H9 (cell line): ENCODE data around the gene LMLN. TPM values are rescaled to one million over a fixed set of nuclear protein-coding genes. Genes with fewer than 3 reads are reported as not detected.
A peak's percentile ranks its signal among the peaks of the same experiment; 100 is the strongest.

ENCODE experiments used
- DNase-seq: peaks from one replicate; pipeline ENCODE4 v3.0.0-alpha.2; 2017
- H2AFZ ChIP-seq: one replicate; pipeline ENCODE4 v1.6.1; 2013; ENCODE audit warnings: mild to moderate bottlenecking, low read length, control low read depth, moderate library complexity
- H2AK5ac ChIP-seq: 2 replicates; pipeline ENCODE4 v1.6.1; 2013; ENCODE audit warnings: low read length, control low read depth, mixed read lengths; ENCODE audit not compliant: insufficient read length
- H2BK120ac ChIP-seq: one replicate; pipeline ENCODE4 v1.6.1; 2013; ENCODE audit warnings: low read depth, mild to moderate bottlenecking, low read length, control low read depth, inconsistent platforms; ENCODE audit not compliant: poor library complexity, severe bottlenecking
- H2BK12ac ChIP-seq: 2 replicates; pipeline ENCODE4 v1.6.1; 2013; ENCODE audit warnings: low read length, control low read depth, mixed read lengths, low read depth; ENCODE audit not compliant: insufficient read length
- H2BK15ac ChIP-seq: 2 replicates; pipeline ENCODE4 v1.6.1; 2013; ENCODE audit warnings: low read depth, low read length, control low read depth
- H2BK20ac ChIP-seq: one replicate; pipeline ENCODE4 v1.6.1; 2013; ENCODE audit warnings: low read depth, mild to moderate bottlenecking, low read length, control low read depth, inconsistent platforms; ENCODE audit not compliant: poor library complexity, severe bottlenecking
- H2BK5ac ChIP-seq: 2 replicates; pipeline ENCODE4 v1.6.1; 2013; ENCODE audit warnings: low read length, control low read depth, mixed read lengths; ENCODE audit not compliant: insufficient read length
- H3K14ac ChIP-seq: 2 replicates; pipeline ENCODE4 v1.6.1; 2013; ENCODE audit warnings: low read length, control low read depth; ENCODE audit not compliant: insufficient read depth
- H3K18ac ChIP-seq: 2 replicates; pipeline ENCODE4 v1.6.1; 2013; ENCODE audit warnings: low read depth, mild to moderate bottlenecking, mixed read lengths, low read length, control low read depth; ENCODE audit not compliant: insufficient read length
- H3K23ac ChIP-seq: 2 replicates; pipeline ENCODE4 v1.6.1; 2013; ENCODE audit warnings: low read length, control low read depth, mixed read lengths, low read depth; ENCODE audit not compliant: insufficient read length
- H3K23me2 ChIP-seq: 2 replicates; pipeline ENCODE4 v1.6.1; 2013; ENCODE audit warnings: low read depth, mild to moderate bottlenecking, mixed read lengths, low read length, control low read depth; ENCODE audit not compliant: insufficient read length, poor library complexity, severe bottlenecking
- H3K27ac ChIP-seq: 2 replicates; pipeline ENCODE4 v1.5.1; 2013; ENCODE audit warnings: low read length, control low read depth, mixed read lengths, low read depth; ENCODE audit not compliant: insufficient read length
- H3K27me3 ChIP-seq: 2 replicates; pipeline ENCODE4 v1.6.1; 2013; ENCODE audit warnings: low read length, control low read depth, inconsistent platforms; ENCODE audit not compliant: insufficient read depth
- H3K4ac ChIP-seq: 2 replicates; pipeline ENCODE4 v1.6.1; 2013; ENCODE audit warnings: low read depth, mild to moderate bottlenecking, control low read depth, inconsistent platforms, low read length, moderate library complexity
- H3K4me1 ChIP-seq: 2 replicates; pipeline ENCODE4 v1.6.1; 2013; ENCODE audit warnings: low read length, control low read depth, inconsistent platforms; ENCODE audit not compliant: insufficient read depth
- H3K4me2 ChIP-seq: 2 replicates; pipeline ENCODE4 v1.6.1; 2013; ENCODE audit warnings: low read length, control low read depth, mixed read lengths; ENCODE audit not compliant: insufficient read length, insufficient read depth
- H3K56ac ChIP-seq: 2 replicates; pipeline ENCODE4 v1.6.1; 2013; ENCODE audit warnings: low read depth, mild to moderate bottlenecking, mixed read lengths, low read length, control low read depth; ENCODE audit not compliant: insufficient read length
- H3K79me1 ChIP-seq: 2 replicates; pipeline ENCODE4 v1.6.1; 2013; ENCODE audit warnings: low read depth, mild to moderate bottlenecking, moderate library complexity, low read length, control low read depth, inconsistent platforms; ENCODE audit not compliant: insufficient read depth, poor library complexity, severe bottlenecking
- H3K79me2 ChIP-seq: 2 replicates; pipeline ENCODE4 v1.6.1; 2013; ENCODE audit warnings: low read length, control low read depth, inconsistent platforms; ENCODE audit not compliant: insufficient read depth
- H3K9ac ChIP-seq: 2 replicates; pipeline ENCODE4 v1.6.1; 2013; ENCODE audit warnings: low read length, control low read depth, mixed read lengths; ENCODE audit not compliant: insufficient read length; ENCODE audit errors: extremely low read depth
- H3K9me3 ChIP-seq: one replicate; pipeline ENCODE4 v1.6.1; 2013; ENCODE audit warnings: low read depth, low read length, inconsistent platforms; ENCODE audit not compliant: control insufficient read depth
- H3T11ph ChIP-seq: one replicate; pipeline ENCODE4 v1.6.1; 2013; ENCODE audit warnings: mild to moderate bottlenecking, low read length, control low read depth, inconsistent platforms
- H4K20me1 ChIP-seq: one replicate; pipeline ENCODE4 v1.6.1; 2013; ENCODE audit not compliant: control insufficient read depth, insufficient read length, insufficient read depth
- H4K5ac ChIP-seq: 2 replicates; pipeline ENCODE4 v1.6.1; 2013; ENCODE audit warnings: low read depth, mild to moderate bottlenecking, mixed read lengths, low read length, control low read depth; ENCODE audit not compliant: insufficient read length
- H4K8ac ChIP-seq: replicated peaks from 2 replicates; pipeline ENCODE4 v1.6.1; 2013; ENCODE audit warnings: low read length, control low read depth, mixed read lengths, low read depth; ENCODE audit not compliant: insufficient read length
- H4K91ac ChIP-seq: 2 replicates; pipeline ENCODE4 v1.6.1; 2013; ENCODE audit warnings: low read depth, mild to moderate bottlenecking, moderate library complexity, mixed read lengths, low read length, control low read depth; ENCODE audit not compliant: insufficient read length
- H3K27ac Mint-ChIP-seq, 3 experiments: 2 replicates in 2 of 3; 3 replicates in 1 of 3; pipeline ENCODE4 v1.8.0; 2020 to 2021; ENCODE audit warnings: mixed read lengths in 3 of 3, mild to moderate bottlenecking in 1 of 3, moderate library complexity in 1 of 3
- H3K27me3 Mint-ChIP-seq: 2 replicates; pipeline ENCODE4 v1.8.0; 2021; ENCODE audit warnings: low read depth, mild to moderate bottlenecking, moderate library complexity, mixed read lengths
- H3K36me3 Mint-ChIP-seq, 3 experiments: 2 replicates in 2 of 3; 3 replicates in 1 of 3; pipeline ENCODE4 v1.8.0; 2020 to 2021; ENCODE audit warnings: low read depth in 3 of 3, mixed read lengths in 3 of 3; ENCODE audit not compliant: insufficient read depth in 1 of 3
- H3K4me1 Mint-ChIP-seq, 2 experiments: 2 replicates each; pipeline ENCODE4 v1.8.0; 2020; ENCODE audit warnings: mixed read lengths in 2 of 2
- H3K4me3 Mint-ChIP-seq, 2 experiments: 2 replicates in 1 of 2; 3 replicates in 1 of 2; pipeline ENCODE4 v1.8.0; 2020 to 2021; ENCODE audit warnings: mild to moderate bottlenecking in 2 of 2, mixed read lengths in 2 of 2, moderate library complexity in 1 of 2
- H3K9me3 Mint-ChIP-seq, 2 experiments: 2 replicates in 1 of 2; 3 replicates in 1 of 2; pipeline ENCODE4 v1.8.0; 2020; ENCODE audit warnings: mild to moderate bottlenecking in 2 of 2, mixed read lengths in 2 of 2, moderate library complexity in 1 of 2
- WGBS: extraction: QIAGEN DNeasy Blood & Tissue Kit; methylation state at CpG from one replicate; pipeline ENCODE4 v1.1.7; 2013; ENCODE audit warnings: missing lambda C conversion rate, low lambda C conversion rate, mixed read lengths; ENCODE audit not compliant: insufficient read length; ENCODE audit errors: extremely low coverage; 5-methylcytosine and 5-hydroxymethylcytosine counted together
- total RNA-seq: library from RNA; stranded (reverse); gene quantifications from 2 replicates; pipeline ENCODE4 v1.2.1, GENCODE V29; 2021
- TF ChIP-seq, protein P1 (sequence below): fragments of 200-600 bp; sonication (generic); conservative IDR thresholded peaks from 3 replicates; pipeline ENCODE4 v1.8.0; 2021; ENCODE audit warnings: antibody characterized with exemption, mild to moderate bottlenecking

LMLN gene
- total RNA-seq, 1 experiment from 2014 or later = 3.8 TPM

GRCh38 chr3:197949778-197950676 lies 10.0 kb upstream of the LMLN start, which contains the start of gene RPL35A:
Gene RPL35A, plus strand, starts transcription at chr3:197950190. Its CDS starts 778 bp downstream, at chr3:197950968.
- peak within 1 kb of the TSS; percentile 99 for H4K5ac ChIP-seq
- H3K4me1 Mint-ChIP-seq = peaks cover 27 to 42% of the 10 kb centered on the region in 2 experiments
- H3K23me2 ChIP-seq = peaks cover 10% of the 10 kb centered on the region
- TF ChIP-seq, protein P1, sequence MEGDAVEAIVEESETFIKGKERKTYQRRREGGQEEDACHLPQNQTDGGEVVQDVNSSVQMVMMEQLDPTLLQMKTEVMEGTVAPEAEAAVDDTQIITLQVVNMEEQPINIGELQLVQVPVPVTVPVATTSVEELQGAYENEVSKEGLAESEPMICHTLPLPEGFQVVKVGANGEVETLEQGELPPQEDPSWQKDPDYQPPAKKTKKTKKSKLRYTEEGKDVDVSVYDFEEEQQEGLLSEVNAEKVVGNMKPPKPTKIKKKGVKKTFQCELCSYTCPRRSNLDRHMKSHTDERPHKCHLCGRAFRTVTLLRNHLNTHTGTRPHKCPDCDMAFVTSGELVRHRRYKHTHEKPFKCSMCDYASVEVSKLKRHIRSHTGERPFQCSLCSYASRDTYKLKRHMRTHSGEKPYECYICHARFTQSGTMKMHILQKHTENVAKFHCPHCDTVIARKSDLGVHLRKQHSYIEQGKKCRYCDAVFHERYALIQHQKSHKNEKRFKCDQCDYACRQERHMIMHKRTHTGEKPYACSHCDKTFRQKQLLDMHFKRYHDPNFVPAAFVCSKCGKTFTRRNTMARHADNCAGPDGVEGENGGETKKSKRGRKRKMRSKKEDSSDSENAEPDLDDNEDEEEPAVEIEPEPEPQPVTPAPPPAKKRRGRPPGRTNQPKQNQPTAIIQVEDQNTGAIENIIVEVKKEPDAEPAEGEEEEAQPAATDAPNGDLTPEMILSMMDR = no peak
- H3K27me3 Mint-ChIP-seq = no peaks in the 10 kb centered on the region; the same call in 1 of the 2 replicates
- H3T11ph ChIP-seq = no peak within 1 kb of the TSS
- H3K9ac ChIP-seq = peak within 1 kb of the TSS; percentile 100
- peak within 1 kb of the TSS; percentile 97 for H3K14ac ChIP-seq
- no peaks in the 10 kb centered on the region for H4K20me1 ChIP-seq
- H3K4me2 ChIP-seq = peak within 1 kb of the TSS; percentile 64
- peak within 1 kb of the TSS; percentile 95 for H3K18ac ChIP-seq
- no peak within 1 kb of the TSS for H2BK15ac ChIP-seq
- no peaks in the 10 kb centered on the region for H3K9me3 ChIP-seq
- H2AFZ ChIP-seq = no peak within 1 kb of the TSS
- peak within 1 kb of the TSS; percentile 98 to 99 for H3K4me3 Mint-ChIP-seq
- no peaks in the 10 kb centered on the region for H3K27me3 ChIP-seq
- WGBS = no CpG with 5 or more reads among the region's 36 CpGs
- peak within 1 kb of the TSS; percentile 99 for H4K8ac ChIP-seq
- H2AK5ac ChIP-seq = peak within 1 kb of the TSS; percentile 70
- H2BK20ac ChIP-seq = no peak within 1 kb of the TSS
- H3K36me3 Mint-ChIP-seq = peaks cover 46 to 49% (median 46%) of the 10 kb centered on the region in 3 experiments
- DNase-seq = peak; percentile 84
- no peak within 1 kb of the TSS for H3K23ac ChIP-seq
- H2BK12ac ChIP-seq = no peak within 1 kb of the TSS
- H3K4me1 ChIP-seq = no peaks in the 10 kb centered on the region
- H3K27ac ChIP-seq = peak within 1 kb of the TSS; percentile 91
- peaks cover 11% of the 10 kb centered on the region; the same call in 1 of the 2 replicates for H3K79me2 ChIP-seq
- H3K56ac ChIP-seq = peak within 1 kb of the TSS; percentile 89
- peak within 1 kb of the TSS; percentile 51 for H4K91ac ChIP-seq
- H3K4ac ChIP-seq = peak within 1 kb of the TSS; percentile 67; the same call in 1 of the 2 replicates
- peaks cover 7% of the 10 kb centered on the region for H3K79me1 ChIP-seq
- H2BK5ac ChIP-seq = peak within 1 kb of the TSS; percentile 85
- H2BK120ac ChIP-seq = no peak within 1 kb of the TSS
- peaks cover 0 to 2% of the 10 kb centered on the region in 2 experiments; a peak in 1 of 5 replicates for H3K9me3 Mint-ChIP-seq
- H3K27ac Mint-ChIP-seq = peak within 1 kb of the TSS; percentile 100
